WERI-Rb-1 (cell line): ENCODE data around the gene PSD.

Experiments
- DNase-seq: peaks from one replicate; pipeline ENCODE4 v3.0.0-alpha.2; 2020
- H3K27ac ChIP-seq: fragments of 250-450 bp; sonication (Bioruptor Pico); 2 replicates; pipeline ENCODE4 v1.5.1; 2020; ENCODE audit warnings: mild to moderate bottlenecking, moderate library complexity
- H3K27me3 ChIP-seq: fragments of 250-450 bp; sonication (Bioruptor Pico); 2 replicates; pipeline ENCODE4 v1.5.1; 2021; ENCODE audit warnings: mild to moderate bottlenecking, low read depth, moderate library complexity; ENCODE audit not compliant: insufficient read depth, severe bottlenecking
- H3K36me3 ChIP-seq: fragments of 250-450 bp; sonication (Bioruptor Pico); 2 replicates; pipeline ENCODE4 v1.5.1; 2020; ENCODE audit warnings: mild to moderate bottlenecking, moderate library complexity
- H3K4me3 ChIP-seq: 2 replicates; pipeline ENCODE4 v1.5.1; 2011; ENCODE audit warnings: low read depth, mild to moderate bottlenecking, control low read depth, low read length
- H3K9me3 ChIP-seq: fragments of 250-450 bp; sonication (Bioruptor Pico); 2 replicates; pipeline ENCODE4 v1.5.1; 2021; ENCODE audit warnings: mild to moderate bottlenecking, moderate library complexity; ENCODE audit not compliant: severe bottlenecking
- TF ChIP-seq, protein P1 (sequence below): IDR thresholded peaks from 2 replicates; pipeline ENCODE4 v1.5.1; 2011; ENCODE audit warnings: low read depth, mild to moderate bottlenecking, control low read depth, inconsistent platforms, low read length

The PSD gene

DNA sequence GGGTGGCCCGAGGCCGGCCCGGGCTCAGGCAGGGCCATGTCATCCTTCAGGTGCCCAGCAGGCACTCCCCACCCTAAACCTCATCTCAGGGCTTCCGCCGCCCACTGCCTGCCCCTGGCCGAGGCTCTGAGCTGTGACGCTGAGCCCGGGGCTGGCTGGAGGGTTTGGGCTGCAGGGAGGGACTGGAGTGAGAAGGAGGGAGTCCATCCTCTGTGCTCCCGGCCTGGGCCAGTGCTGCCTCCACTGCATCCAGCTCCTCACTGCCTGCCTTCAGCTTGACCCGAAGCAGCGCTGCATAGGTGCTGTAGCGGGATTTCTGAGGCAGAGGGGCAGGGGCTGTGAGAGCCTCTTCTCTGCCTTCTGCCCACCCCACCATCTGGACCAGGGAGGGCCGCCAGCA lies 15.5 kb downstream of the PSD start:
- DNase-seq = no peak
- Histone ChIP-seq H3K9me3 (no peaks in the 10 kb centered on the region), H3K27me3 (no peaks in the 10 kb centered on the region), H3K27ac (no peak overlapping the region), H3K36me3 (peaks cover 65% of the 10 kb centered on the region), H3K4me3 (no peak overlapping the region)
- TF ChIP-seq, protein P1, sequence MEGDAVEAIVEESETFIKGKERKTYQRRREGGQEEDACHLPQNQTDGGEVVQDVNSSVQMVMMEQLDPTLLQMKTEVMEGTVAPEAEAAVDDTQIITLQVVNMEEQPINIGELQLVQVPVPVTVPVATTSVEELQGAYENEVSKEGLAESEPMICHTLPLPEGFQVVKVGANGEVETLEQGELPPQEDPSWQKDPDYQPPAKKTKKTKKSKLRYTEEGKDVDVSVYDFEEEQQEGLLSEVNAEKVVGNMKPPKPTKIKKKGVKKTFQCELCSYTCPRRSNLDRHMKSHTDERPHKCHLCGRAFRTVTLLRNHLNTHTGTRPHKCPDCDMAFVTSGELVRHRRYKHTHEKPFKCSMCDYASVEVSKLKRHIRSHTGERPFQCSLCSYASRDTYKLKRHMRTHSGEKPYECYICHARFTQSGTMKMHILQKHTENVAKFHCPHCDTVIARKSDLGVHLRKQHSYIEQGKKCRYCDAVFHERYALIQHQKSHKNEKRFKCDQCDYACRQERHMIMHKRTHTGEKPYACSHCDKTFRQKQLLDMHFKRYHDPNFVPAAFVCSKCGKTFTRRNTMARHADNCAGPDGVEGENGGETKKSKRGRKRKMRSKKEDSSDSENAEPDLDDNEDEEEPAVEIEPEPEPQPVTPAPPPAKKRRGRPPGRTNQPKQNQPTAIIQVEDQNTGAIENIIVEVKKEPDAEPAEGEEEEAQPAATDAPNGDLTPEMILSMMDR = no peak

DNA sequence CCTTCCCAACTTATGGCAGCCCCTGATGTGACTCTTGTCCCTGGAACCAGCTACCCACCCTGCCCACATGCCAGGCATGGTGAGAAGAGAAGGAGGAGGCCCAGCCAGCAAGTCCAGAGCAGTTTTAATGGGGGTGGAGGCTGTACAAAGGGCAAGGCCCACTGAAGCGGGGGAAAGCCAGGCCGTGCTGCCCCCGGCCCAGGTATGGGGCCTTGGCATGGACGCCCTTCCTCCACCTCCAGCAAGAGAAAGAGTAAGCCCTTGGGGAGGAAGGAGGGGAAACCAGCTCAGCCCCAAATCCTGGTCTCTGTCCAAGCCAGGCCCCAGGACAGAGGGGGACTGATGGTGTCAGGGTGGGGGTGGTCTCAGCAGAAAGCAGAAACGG lies 16.1 kb downstream of the PSD start:
- Histone ChIP-seq H3K36me3 (peaks cover 65% of the 10 kb centered on the region), H3K9me3 (no peaks in the 10 kb centered on the region), H3K27me3 (no peaks in the 10 kb centered on the region), H3K4me3 (no peak overlapping the region), H3K27ac (no peak overlapping the region)
- no peak for DNase-seq
- TF ChIP-seq, protein P1 = no peak

DNA sequence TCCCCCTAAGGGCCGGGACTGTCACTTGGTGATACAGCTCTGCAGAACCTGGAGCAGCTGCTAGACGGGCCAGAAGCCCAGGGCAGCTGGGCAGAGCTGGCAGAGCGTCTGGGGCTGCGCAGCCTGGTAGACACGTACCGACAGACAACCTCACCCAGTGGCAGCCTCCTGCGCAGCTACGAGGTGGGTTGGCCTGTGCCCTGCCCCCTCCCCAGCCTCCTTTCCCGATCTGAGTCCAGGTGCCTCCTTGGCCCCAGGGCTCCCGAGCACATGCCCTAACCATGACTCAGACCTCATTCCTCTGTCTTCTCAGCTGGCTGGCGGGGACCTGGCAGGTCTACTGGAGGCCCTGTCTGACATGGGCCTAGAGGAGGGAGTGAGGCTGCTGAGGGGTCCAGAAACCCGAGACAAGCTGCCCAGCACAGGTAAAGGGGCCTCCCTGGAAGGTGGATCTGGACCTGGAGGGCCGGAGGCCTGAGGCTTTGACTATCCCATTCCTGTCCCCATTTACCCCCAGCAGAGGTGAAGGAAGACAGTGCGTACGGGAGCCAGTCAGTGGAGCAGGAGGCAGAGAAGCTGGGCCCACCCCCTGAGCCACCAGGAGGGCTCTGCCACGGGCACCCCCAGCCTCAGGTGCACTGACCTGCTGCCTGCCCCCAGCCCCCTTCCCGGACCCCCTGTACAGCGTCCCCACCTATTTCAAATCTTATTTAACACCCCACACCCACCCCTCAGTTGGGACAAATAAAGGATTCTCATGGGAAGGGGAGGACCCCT lies 16.7 kb downstream of the PSD start:
- no peak for DNase-seq
- Histone ChIP-seq H3K27me3 (no peaks in the 10 kb centered on the region), H3K36me3 (peaks cover 63% of the 10 kb centered on the region), H3K4me3 (no peak overlapping the region), H3K27ac (no peak overlapping the region), H3K9me3 (no peaks in the 10 kb centered on the region)
- TF ChIP-seq, protein P1 = no peak

DNA sequence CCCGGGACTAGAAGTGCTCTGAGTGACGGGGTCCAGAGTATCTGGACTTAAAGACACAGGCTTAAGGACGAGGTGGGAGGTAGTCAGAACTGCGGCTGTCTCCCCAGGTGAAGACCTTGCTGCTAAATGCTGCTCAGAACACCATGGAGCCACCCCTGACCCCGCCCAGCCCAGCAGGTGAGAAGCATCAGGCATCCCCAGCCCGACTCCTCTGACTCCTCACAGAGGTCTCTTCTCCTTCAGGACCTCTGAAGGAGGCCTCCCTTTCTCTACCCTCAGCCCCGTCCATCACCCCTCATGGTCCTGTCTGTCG lies 17.3 kb downstream of the PSD start:
- no peak overlapping the region for H3K4me3 ChIP-seq
- TF ChIP-seq, protein P1 = no peak
- DNase-seq = no peak

DNA sequence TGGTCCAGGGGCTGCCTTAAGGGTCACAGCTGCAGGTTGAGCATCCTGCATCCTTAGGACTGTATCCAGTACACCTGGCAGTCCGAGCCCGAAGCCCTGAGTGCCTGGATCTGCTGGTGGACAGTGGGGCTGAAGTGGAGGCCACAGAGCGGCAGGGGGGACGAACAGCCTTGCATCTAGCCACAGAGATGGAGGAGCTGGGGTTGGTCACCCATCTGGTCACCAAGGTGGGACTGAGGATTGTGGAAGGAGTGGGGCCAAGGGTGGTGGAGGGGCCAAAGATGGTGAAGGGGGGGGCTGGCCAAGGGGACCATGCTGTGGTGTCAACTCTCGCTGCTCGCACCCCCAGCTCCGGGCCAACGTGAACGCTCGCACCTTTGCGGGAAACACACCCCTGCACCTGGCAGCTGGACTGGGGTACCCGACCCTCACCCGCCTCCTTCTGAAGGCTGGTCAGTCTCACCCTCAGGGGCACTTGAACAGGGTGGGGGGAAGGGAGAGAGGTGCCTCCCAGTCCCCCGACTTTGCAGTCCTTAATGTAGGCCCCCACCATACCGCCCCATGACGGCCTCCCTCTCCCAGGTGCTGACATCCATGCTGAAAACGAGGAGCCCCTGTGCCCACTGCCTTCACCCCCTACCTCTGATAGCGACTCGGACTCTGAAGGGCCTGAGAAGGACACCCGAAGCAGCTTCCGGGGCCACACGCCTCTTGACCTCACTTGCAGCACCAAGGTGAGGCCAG lies 17.8 kb downstream of the PSD start:
- Histone ChIP-seq H3K4me3 (no peak overlapping the region), H3K27me3 (no peaks in the 10 kb centered on the region), H3K27ac (no peak overlapping the region), H3K36me3 (peaks cover 57% of the 10 kb centered on the region), H3K9me3 (no peaks in the 10 kb centered on the region)
- TF ChIP-seq, protein P1 = no peak
- no peak for DNase-seq

More for the DNA sequence above, 17.3 kb downstream of the PSD start:
- Histone ChIP-seq H3K27ac (no peak overlapping the region), H3K36me3 (peaks cover 60% of the 10 kb centered on the region), H3K9me3 (no peaks in the 10 kb centered on the region), H3K27me3 (no peaks in the 10 kb centered on the region)

DNA sequence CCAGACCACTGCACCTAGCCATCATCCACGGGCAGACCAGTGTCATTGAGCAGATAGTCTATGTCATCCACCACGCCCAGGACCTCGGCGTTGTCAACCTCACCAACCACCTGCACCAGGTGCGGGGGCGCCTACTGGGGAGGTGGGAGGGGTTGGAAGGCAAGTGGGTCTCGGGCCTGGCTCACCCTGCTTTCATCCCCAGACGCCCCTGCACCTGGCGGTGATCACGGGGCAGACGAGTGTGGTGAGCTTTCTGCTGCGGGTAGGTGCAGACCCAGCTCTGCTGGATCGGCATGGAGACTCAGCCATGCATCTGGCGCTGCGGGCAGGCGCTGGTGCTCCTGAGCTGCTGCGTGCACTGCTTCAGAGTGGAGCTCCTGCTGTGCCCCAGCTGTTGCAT lies 18.5 kb downstream of the PSD start:
- H3K27ac ChIP-seq = peak overlapping the region; percentile 86

More for the DNA sequence above, 18.5 kb downstream of the PSD start:
- DNase-seq = no peak
- H3K27me3 ChIP-seq = no peaks in the 10 kb centered on the region
- TF ChIP-seq, protein P1 = no peak
- no peak overlapping the region for H3K4me3 ChIP-seq
- peaks cover 51% of the 10 kb centered on the region for H3K36me3 ChIP-seq
- H3K9me3 ChIP-seq = no peaks in the 10 kb centered on the region
